CD14-positive monocyte (primary cell): Measurements from ENCODE around the gene CCDC33. TPM values are rescaled to one million over a fixed set of nuclear protein-coding genes. Genes with fewer than 3 reads are reported as not detected.

ENCODE experiments used
- DNase-seq, 3 donors: peaks; one replicate each; pipeline ENCODE4 v3.0.0-alpha.2; 2011 to 2022
- H2AFZ ChIP-seq: 2 replicates; pipeline ENCODE4 v1.6.0; 2012; ENCODE audit warnings: mild to moderate bottlenecking, low read depth, low read length, inconsistent platforms; ENCODE audit not compliant: insufficient read depth, poor library complexity, severe bottlenecking
- H3K27ac ChIP-seq, 2 donors: 1 replicate in 1 of 2; 2 replicates in 1 of 2; pipeline ENCODE4 v1.5.1; 2012 to 2013; ENCODE audit warnings: low read length in 2 of 2, control low read depth in 1 of 2, inconsistent platforms in 1 of 2, low read depth in 1 of 2, mild to moderate bottlenecking in 1 of 2
- H3K27me3 ChIP-seq, 2 donors: one replicate each; pipeline versions ENCODE4 v1.6.0 to v1.6.1; 2011 to 2013; ENCODE audit warnings: low read length in 2 of 2; ENCODE audit not compliant: control insufficient read depth in 2 of 2, insufficient read depth in 2 of 2
- H3K36me3 ChIP-seq, 2 donors: replicated peaks in 1 of 2; 1 replicate in 1 of 2; 2 replicates in 1 of 2; pipeline versions ENCODE4 v1.5.1 to v1.6.1; 2012 to 2013; ENCODE audit warnings: low read length in 2 of 2, control low read depth in 1 of 2, inconsistent platforms in 1 of 2, mild to moderate bottlenecking in 1 of 2; ENCODE audit not compliant: insufficient read depth in 2 of 2, control insufficient read depth in 1 of 2
- H3K4me1 ChIP-seq, 2 donors: 1 replicate in 1 of 2; 2 replicates in 1 of 2; pipeline versions ENCODE4 v1.5.1 to v1.6.1; 2012 to 2013; ENCODE audit warnings: low read length in 2 of 2, control low read depth in 1 of 2, inconsistent platforms in 1 of 2, mild to moderate bottlenecking in 1 of 2, moderate library complexity in 1 of 2; ENCODE audit not compliant: insufficient read depth in 2 of 2, control insufficient read depth in 1 of 2
- H3K4me2 ChIP-seq: replicated peaks from 2 replicates; pipeline ENCODE3; 2012; ENCODE audit warnings: low read length, moderate library complexity, mild to moderate bottlenecking; ENCODE audit not compliant: poor library complexity, severe bottlenecking; ENCODE audit errors: extremely low read depth
- H3K4me3 ChIP-seq, 3 experiments: fragments of 200-600 bp in 1 of 3; sonication (generic) in 1 of 3; replicated peaks in 1 of 3; 1 replicate in 2 of 3; 2 replicates in 1 of 3; pipeline ENCODE4 v1.5.1; 2011 to 2013; ENCODE audit warnings: low read length in 3 of 3, mild to moderate bottlenecking in 3 of 3, control low read depth in 2 of 3, low read depth in 2 of 3, inconsistent platforms in 1 of 3, moderate library complexity in 1 of 3
- H3K79me2 ChIP-seq: 2 replicates; pipeline ENCODE4 v1.6.0; 2012; ENCODE audit warnings: mild to moderate bottlenecking, control low read depth, inconsistent platforms, low read length, moderate library complexity; ENCODE audit not compliant: insufficient read depth
- H3K9ac ChIP-seq: 2 replicates; pipeline ENCODE4 v1.6.0; 2017; ENCODE audit warnings: low read length, mild to moderate bottlenecking; ENCODE audit not compliant: insufficient read depth, poor library complexity, severe bottlenecking
- H3K9me3 ChIP-seq, 2 donors: replicated peaks in 1 of 2; 1 replicate in 1 of 2; 2 replicates in 1 of 2; pipeline versions ENCODE4 v1.5.1 to v1.6.1; 2012 to 2013; ENCODE audit warnings: low read length in 2 of 2, control low read depth in 1 of 2; ENCODE audit not compliant: control insufficient read depth in 1 of 2, insufficient read depth in 1 of 2
- H4K20me1 ChIP-seq: 2 replicates; pipeline ENCODE4 v1.6.0; 2012; ENCODE audit warnings: mild to moderate bottlenecking, low read length, control low read depth, moderate library complexity; ENCODE audit not compliant: insufficient read depth
- H3K27ac Mint-ChIP-seq, 7 donors: one replicate each; pipeline ENCODE4 v1.8.0; 2020; ENCODE audit warnings: mild to moderate bottlenecking in 7 of 7, mixed read lengths in 7 of 7, moderate library complexity in 6 of 7, inconsistent platforms in 2 of 7
- H3K27me3 Mint-ChIP-seq, 3 donors: one replicate each; pipeline ENCODE4 v1.8.0; 2021 to 2022; ENCODE audit warnings: low read depth in 3 of 3, mild to moderate bottlenecking in 3 of 3, mixed read lengths in 3 of 3, moderate library complexity in 3 of 3, inconsistent platforms in 1 of 3
- H3K36me3 Mint-ChIP-seq, 2 donors: one replicate each; pipeline ENCODE4 v1.8.0; 2020; ENCODE audit warnings: mixed read lengths in 2 of 2, inconsistent platforms in 1 of 2, mild to moderate bottlenecking in 1 of 2
- H3K4me1 Mint-ChIP-seq: one replicate; pipeline ENCODE4 v1.8.0; 2020; ENCODE audit warnings: mild to moderate bottlenecking, mixed read lengths
- H3K4me3 Mint-ChIP-seq, 2 donors: one replicate each; pipeline ENCODE4 v1.8.0; 2020; ENCODE audit warnings: mild to moderate bottlenecking in 2 of 2, mixed read lengths in 2 of 2, moderate library complexity in 1 of 2
- H3K9me3 Mint-ChIP-seq, 7 donors: one replicate each; pipeline ENCODE4 v1.8.0; 2020 to 2022; ENCODE audit warnings: mixed read lengths in 7 of 7, mild to moderate bottlenecking in 6 of 7, moderate library complexity in 6 of 7, inconsistent platforms in 2 of 7
- CTCF ChIP-seq: fragments of 200-600 bp; IDR thresholded peaks from one replicate; pipeline ENCODE4 v1.8.0; 2022; ENCODE audit warnings: antibody characterized with exemption, mild to moderate bottlenecking
- WGBS: methylation state at CpG from one replicate; pipeline ENCODE4 v1.1.5; 2013; ENCODE audit warnings: missing lambda C conversion rate; ENCODE audit not compliant: insufficient coverage; 5-methylcytosine and 5-hydroxymethylcytosine counted together
- intact Hi-C, 2 donors: fragments of 100-400 bp; cut with micrococcal nuclease; formaldehyde crosslinking; loops; one replicate each; pipeline versions ENCODE4 v1.15.0 to v1.15.1; 2023
- polyA plus RNA-seq, 3 donors: library from polyadenylated mRNA; depleted of rRNA in 1 of 3; unstranded in 2 of 3; stranded (reverse) in 1 of 3; fragments of 300-500 nt in 2 of 3; fragments of >200 nt in 1 of 3; fragmentation: Illumina TruSeq in 2 of 3; gene quantifications; 1 replicate in 2 of 3; 2 replicates in 1 of 3; pipeline ENCODE4 v1.2.3, GENCODE V29; 2012 to 2021

Gene CCDC33
- polyA plus RNA-seq, 3 donors, result not detected

- Mint-ChIP-seq H3K36me3 (no peaks in the 10 kb centered on the region), H3K4me1 (peaks cover 21% of the 10 kb centered on the region), H3K27me3 (peaks cover 2 to 10% (median 9%) of the 10 kb centered on the region in 3 donors), H3K4me3 (no peak overlapping the region), H3K9me3 (peaks cover 7 to 16% (median 13%) of the 10 kb centered on the region in 7 donors), H3K27ac (no peak overlapping the region)
- Histone ChIP-seq H3K36me3 (no peaks in the 10 kb centered on the region), H3K79me2 (no peaks in the 10 kb centered on the region), H4K20me1 (no peaks in the 10 kb centered on the region), H3K4me2 (no peak overlapping the region), H3K4me1 (peaks cover 13 to 18% of the 10 kb centered on the region in 2 donors), H2AFZ (no peak overlapping the region), H3K9ac (no peak overlapping the region), H3K27ac (no peak overlapping the region), H3K4me3 (no peak overlapping the region), H3K9me3 (peaks cover 5 to 15% of the 10 kb centered on the region in 2 donors), H3K27me3 (no peaks in the 10 kb centered on the region)
- DNase-seq, result no peak
- no peak for TF ChIP-seq CTCF
- 90% methylated on average over 3 of the region's 4 CpGs for WGBS
- intact Hi-C loops, result no loop called here
Observed at GRCh38 chr15:74337607-74338211, 101.6 kb downstream of the CCDC33 start.

DNA sequence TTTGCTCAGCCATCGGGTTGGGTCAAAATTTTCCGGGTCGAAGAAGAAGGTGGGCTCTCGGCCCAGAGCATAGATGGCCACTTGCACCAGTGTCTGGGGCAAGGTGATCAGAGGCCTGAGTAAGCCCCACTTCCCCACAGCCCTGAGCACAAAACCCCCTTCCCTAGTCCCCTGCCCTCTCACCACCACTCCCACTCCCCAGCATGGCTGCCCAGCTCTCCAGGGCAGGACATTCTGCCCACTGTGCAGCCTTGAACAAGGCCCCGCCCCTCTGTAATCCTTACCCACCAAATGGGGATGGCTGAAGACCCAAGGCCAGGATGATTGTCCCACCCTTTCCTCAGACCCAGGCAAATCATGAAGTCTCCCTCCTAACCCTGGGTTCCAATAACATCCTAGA is 102.5 kb downstream of the CCDC33 start:
- Histone ChIP-seq H3K27ac (no peak overlapping the region), H2AFZ (no peak overlapping the region), H3K4me2 (no peak overlapping the region), H4K20me1 (no peaks in the 10 kb centered on the region), H3K9me3 (peaks cover 5 to 15% of the 10 kb centered on the region in 2 donors), H3K9ac (no peak overlapping the region), H3K4me3 (no peak overlapping the region), H3K4me1 (peaks cover 13 to 18% of the 10 kb centered on the region in 2 donors), H3K27me3 (no peaks in the 10 kb centered on the region), H3K36me3 (no peaks in the 10 kb centered on the region), H3K79me2 (no peaks in the 10 kb centered on the region)
- peaks cover 21% of the 10 kb centered on the region for H3K4me1 Mint-ChIP-seq
- DNase-seq, result no peak
- peaks cover 0 to 11% (median 8%) of the 10 kb centered on the region in 3 donors for H3K27me3 Mint-ChIP-seq
- no peak overlapping the region for H3K27ac Mint-ChIP-seq
- WGBS, result 87% methylated on average over 2 of the region's 5 CpGs
- H3K4me3 Mint-ChIP-seq, result no peak overlapping the region
- no peak for TF ChIP-seq CTCF
- intact Hi-C loops, result no loop called here
- H3K9me3 Mint-ChIP-seq, result peaks cover 7 to 14% (median 13%) of the 10 kb centered on the region in 7 donors
- no peaks in the 10 kb centered on the region for H3K36me3 Mint-ChIP-seq
